Measurements from ENCODE around the gene RAPGEF6. TPM values are rescaled to one million over a fixed set of nuclear protein-coding genes. Genes with fewer than 3 reads are reported as not detected.

The RAPGEF6 gene
- total RNA-seq, 1 donor from 2014 or later = 29.1 TPM

DNA sequence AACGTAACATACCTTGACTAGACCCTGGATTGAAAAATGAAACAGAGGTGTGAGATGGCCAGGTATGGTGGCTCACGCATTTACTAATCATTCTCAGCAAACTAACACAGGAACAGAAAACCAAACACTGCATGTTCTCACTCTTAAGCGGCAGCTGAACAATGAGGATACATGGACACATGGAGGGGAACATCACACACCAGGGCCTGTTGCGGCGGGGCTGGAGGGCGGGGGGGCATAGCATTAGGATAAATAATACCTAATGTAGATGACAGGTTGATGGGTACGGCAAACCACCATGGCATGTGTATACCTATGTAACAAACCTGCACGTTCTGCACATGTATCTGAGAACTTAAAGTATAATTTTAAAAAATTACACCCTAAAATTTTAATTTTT lies 15.9 kb downstream of the RAPGEF6 start:
- Mint-ChIP-seq H3K4me3 (ENCODE audit: low read depth) (no peak overlapping the region), H3K4me1 (ENCODE audit: low read depth) (peaks cover 25% of the 10 kb centered on the region), H3K36me3 (ENCODE audit: insufficient read depth) (peaks cover 6% of the 10 kb centered on the region), H3K27me3 (no peaks in the 10 kb centered on the region), H3K27ac (peak overlapping the region; percentile 52), H3K9me3 (ENCODE audit: low read depth) (peaks cover 7% of the 10 kb centered on the region)
- TF ChIP-seq, protein P1, sequence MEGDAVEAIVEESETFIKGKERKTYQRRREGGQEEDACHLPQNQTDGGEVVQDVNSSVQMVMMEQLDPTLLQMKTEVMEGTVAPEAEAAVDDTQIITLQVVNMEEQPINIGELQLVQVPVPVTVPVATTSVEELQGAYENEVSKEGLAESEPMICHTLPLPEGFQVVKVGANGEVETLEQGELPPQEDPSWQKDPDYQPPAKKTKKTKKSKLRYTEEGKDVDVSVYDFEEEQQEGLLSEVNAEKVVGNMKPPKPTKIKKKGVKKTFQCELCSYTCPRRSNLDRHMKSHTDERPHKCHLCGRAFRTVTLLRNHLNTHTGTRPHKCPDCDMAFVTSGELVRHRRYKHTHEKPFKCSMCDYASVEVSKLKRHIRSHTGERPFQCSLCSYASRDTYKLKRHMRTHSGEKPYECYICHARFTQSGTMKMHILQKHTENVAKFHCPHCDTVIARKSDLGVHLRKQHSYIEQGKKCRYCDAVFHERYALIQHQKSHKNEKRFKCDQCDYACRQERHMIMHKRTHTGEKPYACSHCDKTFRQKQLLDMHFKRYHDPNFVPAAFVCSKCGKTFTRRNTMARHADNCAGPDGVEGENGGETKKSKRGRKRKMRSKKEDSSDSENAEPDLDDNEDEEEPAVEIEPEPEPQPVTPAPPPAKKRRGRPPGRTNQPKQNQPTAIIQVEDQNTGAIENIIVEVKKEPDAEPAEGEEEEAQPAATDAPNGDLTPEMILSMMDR (IDR thresholded peaks at IDR 0.05; ENCODE audit: unreplicated experiment) = no peak
- no peak for DNase-seq (ENCODE audit: low spot score, unreplicated experiment)

DNA sequence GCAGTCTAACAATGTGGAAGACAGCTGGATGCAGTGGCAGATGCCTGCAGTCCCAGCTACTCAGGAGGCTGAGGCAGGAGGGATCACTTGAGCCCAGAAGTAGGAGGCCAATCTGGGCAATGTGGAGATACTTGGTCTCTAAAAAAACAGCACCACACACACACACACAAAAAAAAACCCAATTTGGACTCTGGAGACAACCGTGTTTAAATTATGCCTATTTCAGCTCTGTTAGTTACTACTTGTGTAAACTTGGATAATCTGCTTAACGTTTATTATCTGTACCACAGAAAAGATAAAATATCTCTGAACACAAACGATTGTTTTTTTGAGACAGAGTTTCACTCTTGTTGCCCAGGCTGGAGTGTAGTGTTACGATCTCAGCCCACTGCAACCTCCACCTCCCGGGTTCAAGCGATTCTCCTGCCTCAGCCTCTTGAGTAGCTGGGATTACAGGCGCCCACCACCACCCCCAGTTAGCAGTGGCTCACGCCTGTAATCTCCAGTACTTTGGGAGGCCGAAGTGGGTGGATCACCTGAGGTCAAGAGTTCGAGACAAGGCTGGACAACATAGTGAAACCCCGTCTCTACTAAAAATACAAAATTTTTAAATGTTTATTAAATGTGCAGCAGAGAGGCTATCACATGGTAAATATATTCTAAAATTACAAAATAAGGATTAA lies 17.7 kb downstream of the RAPGEF6 start:
- DNase-seq (ENCODE audit: low spot score, unreplicated experiment) = no peak
- Mint-ChIP-seq H3K4me3 (ENCODE audit: low read depth) (no peak overlapping the region), H3K27me3 (no peaks in the 10 kb centered on the region), H3K27ac (no peak overlapping the region), H3K4me1 (ENCODE audit: low read depth) (peaks cover 24% of the 10 kb centered on the region), H3K36me3 (ENCODE audit: insufficient read depth) (peaks cover 3% of the 10 kb centered on the region), H3K9me3 (ENCODE audit: low read depth) (peaks cover 4% of the 10 kb centered on the region)
- TF ChIP-seq, protein P1 (IDR thresholded peaks at IDR 0.05; ENCODE audit: unreplicated experiment) = no peak

DNA sequence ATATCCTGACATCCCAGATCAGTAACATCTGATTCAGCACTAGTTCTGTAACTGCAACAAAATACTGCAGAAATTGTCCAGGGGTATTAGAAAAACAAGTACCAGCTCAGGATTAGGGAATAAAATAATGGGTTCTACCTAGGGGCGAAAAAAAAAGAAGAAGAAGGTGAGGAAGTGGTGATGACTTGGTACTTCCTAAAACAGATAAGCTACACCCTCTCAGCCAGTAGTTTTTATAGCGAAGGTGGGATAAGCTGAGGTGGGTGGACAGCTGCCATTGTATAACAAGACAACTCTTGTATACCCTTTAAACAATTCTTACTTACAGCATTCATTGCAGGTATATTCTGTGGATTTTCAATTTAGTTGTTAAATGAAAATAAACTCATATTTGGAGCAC lies 19.1 kb downstream of the RAPGEF6 start:
- Mint-ChIP-seq H3K27me3 (no peaks in the 10 kb centered on the region), H3K9me3 (ENCODE audit: low read depth) (peaks cover 4% of the 10 kb centered on the region), H3K4me1 (ENCODE audit: low read depth) (peaks cover 26% of the 10 kb centered on the region), H3K4me3 (ENCODE audit: low read depth) (no peak overlapping the region), H3K27ac (no peak overlapping the region), H3K36me3 (ENCODE audit: insufficient read depth) (peaks cover 3% of the 10 kb centered on the region)
- TF ChIP-seq, protein P1 (IDR thresholded peaks at IDR 0.05; ENCODE audit: unreplicated experiment) = no peak
- DNase-seq (ENCODE audit: low spot score, unreplicated experiment) = no peak

DNA sequence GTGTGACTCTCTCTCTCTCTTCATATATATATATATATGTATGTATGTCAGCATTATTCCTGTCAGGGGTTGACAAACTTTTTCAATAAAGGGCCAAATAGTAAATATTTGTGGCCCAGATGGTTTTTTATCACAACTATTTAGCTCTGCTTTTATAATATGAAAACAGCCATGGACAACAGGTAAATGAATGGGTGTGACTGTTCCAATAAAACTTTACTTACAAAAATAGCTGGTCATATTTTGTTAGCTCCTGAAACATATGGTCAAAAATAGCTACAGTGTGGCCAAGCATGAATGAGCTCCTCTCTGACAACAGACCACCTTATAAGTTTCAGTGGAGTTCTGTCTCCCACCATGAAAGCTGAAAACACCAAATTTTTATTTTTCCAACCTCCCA lies 21.6 kb downstream of the RAPGEF6 start:
- H3K4me3 Mint-ChIP-seq (ENCODE audit: low read depth) = no peak overlapping the region
- peaks cover 6% of the 10 kb centered on the region for H3K36me3 Mint-ChIP-seq (ENCODE audit: insufficient read depth)
- H3K4me1 Mint-ChIP-seq (ENCODE audit: low read depth) = peaks cover 39% of the 10 kb centered on the region
- no peak for DNase-seq (ENCODE audit: low spot score, unreplicated experiment)
- no peak overlapping the region for H3K27ac Mint-ChIP-seq
- TF ChIP-seq, protein P1 (IDR thresholded peaks at IDR 0.05; ENCODE audit: unreplicated experiment) = no peak
- H3K9me3 Mint-ChIP-seq (ENCODE audit: low read depth) = peaks cover 4% of the 10 kb centered on the region
- no peaks in the 10 kb centered on the region for H3K27me3 Mint-ChIP-seq

DNA sequence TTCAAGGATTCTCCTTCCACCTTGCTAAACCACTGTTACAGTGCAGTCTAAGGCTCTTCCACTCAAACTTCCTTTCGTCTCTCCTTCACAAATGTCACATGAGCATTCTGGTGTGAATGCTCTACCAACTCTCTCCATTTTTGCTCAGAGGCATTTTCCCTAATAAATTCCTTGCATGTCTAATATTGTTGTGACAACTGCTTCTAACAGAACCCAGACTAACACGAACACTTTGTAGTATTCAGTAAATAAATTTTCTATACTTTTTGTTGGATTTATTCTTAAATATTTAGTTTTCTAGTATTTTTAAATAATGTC lies 24.0 kb downstream of the RAPGEF6 start:
- Mint-ChIP-seq H3K9me3 (ENCODE audit: low read depth) (peaks cover 4% of the 10 kb centered on the region), H3K27me3 (no peaks in the 10 kb centered on the region), H3K27ac (peak overlapping the region; percentile 14), H3K4me1 (ENCODE audit: low read depth) (peaks cover 43% of the 10 kb centered on the region), H3K36me3 (ENCODE audit: insufficient read depth) (peaks cover 4% of the 10 kb centered on the region), H3K4me3 (ENCODE audit: low read depth) (no peak overlapping the region)
- TF ChIP-seq, protein P1 (IDR thresholded peaks at IDR 0.05; ENCODE audit: unreplicated experiment) = no peak
- DNase-seq (ENCODE audit: low spot score, unreplicated experiment) = no peak
